Renal cortical epithelial cell (primary cell): Measurements from ENCODE around the gene HAPLN2. TPM values are rescaled to one million over a fixed set of nuclear protein-coding genes. Genes with fewer than 3 reads are reported as not detected.
"Not testable (repeated sequence)": the region's sequence is repeated elsewhere in the genome, so short reads cannot be mapped to it uniquely, and the experiment has no call there.

Source experiments
- DNase-seq: peaks from one replicate; pipeline ENCODE4 v3.0.0-alpha.2; 2011; ENCODE audit warnings: low read depth
- total RNA-seq: library from RNA; depleted of rRNA; stranded (reverse); fragments of >200 nt; gene quantifications from 2 replicates; pipeline ENCODE4 v1.2.3, GENCODE V29; 2014

Gene HAPLN2
- total RNA-seq = not detected in 2 replicates

- no peak for DNase-seq
Observed at GRCh38 chr1:156618853-156619581, at the start of gene HAPLN2. TSS of gene HAPLN2 (plus strand) at chr1:156619415. CDS start at chr1:156623491, 4,076 bp downstream.

DNA sequence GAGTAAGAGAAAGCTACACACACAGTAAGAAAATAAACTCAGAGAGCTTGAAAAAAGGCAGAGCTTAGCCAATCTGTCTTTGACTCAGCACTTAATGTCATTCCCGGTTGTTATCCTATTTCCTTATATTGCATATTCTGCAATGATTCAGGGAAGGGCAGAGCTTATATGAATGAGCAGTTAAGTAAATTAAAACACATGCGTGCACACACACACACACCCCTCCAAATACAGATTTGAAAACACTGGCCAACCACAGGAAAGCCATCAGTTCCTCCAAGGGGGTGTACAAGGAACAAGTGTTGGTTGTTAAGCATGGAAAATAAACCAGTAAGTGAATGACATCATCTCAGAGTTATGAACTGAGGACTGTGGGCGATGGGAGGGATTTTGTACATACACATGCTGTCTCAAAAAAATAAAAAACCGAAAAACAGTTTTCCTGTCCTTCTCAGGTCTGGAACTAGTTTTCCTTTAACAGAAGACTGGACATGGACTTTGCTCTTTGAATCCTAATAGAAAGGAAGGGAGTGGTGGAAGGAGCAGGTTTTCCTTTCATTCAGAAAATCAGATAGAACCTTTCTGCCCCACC, 47.9 kb upstream of the HAPLN2 start:
- peak; percentile 90 for DNase-seq

GRCh38 chr1:156571919-156572662, 47.1 kb upstream of the HAPLN2 start, which contains the start of gene IQGAP3:
TSS of gene IQGAP3 (minus strand) at chr1:156572565. CDS start at chr1:156572529, 36 bp downstream.
- DNase-seq = peak; percentile 64

DNA sequence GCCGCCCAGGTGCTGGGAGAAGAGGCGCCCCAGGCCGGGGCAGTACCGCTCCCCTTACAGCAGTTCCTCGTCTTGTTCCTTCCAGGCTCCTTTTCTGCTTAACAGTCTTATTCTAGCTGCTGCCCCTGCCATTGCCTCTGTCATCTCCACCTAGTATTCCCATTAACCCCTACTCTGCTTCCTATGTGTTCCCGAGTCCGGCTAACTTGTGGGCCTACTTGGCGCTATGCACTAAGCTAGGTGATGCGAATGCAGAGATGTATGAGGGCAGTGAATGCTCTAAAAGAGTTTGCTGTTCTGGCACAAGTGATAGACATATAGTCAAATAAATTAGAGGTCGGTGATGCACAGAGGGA, 46.6 kb upstream of the HAPLN2 start:
- no peak for DNase-seq

DNA sequence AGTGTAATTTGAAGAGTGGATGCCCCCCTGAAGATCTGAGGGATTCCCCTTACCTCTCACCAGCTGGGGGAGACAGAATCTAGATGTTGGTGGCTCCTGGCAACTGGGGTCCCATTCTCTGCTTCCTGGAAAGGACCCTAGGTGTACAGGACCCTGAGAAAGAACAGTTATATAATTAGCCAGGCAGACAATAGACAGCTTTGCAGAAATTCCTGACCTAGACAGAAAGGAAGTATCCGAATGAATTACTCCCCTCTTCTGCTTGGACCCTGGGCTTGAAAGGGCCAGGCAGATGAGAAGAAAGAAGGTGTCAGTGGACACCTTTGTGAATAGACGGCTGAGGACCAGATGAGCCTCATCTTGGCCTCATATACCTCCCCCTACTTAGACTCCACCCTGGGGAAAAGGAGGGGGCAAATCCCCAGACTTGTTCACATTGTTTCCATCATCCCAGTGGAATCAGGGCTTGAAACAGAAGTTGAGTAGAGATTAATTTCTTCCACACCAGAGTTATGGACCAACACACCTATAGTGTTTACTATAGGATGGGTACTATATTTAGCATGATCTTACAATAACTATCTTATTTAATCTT, 45.1 kb upstream of the HAPLN2 start:
- no peak for DNase-seq

GRCh38 chr1:156577550-156577949, 41.7 kb upstream of the HAPLN2 start:
- DNase-seq = peak; percentile 26

GRCh38 chr1:156578055-156578454, 41.2 kb upstream of the HAPLN2 start:
- no peak for DNase-seq

- no peak for DNase-seq
Observed at GRCh38 chr1:156579472-156579871, 39.7 kb upstream of the HAPLN2 start, which contains the start of gene TTC24. TSS of gene TTC24 (plus strand) at chr1:156579723. CDS start at chr1:156581365, 1,642 bp downstream.

DNA sequence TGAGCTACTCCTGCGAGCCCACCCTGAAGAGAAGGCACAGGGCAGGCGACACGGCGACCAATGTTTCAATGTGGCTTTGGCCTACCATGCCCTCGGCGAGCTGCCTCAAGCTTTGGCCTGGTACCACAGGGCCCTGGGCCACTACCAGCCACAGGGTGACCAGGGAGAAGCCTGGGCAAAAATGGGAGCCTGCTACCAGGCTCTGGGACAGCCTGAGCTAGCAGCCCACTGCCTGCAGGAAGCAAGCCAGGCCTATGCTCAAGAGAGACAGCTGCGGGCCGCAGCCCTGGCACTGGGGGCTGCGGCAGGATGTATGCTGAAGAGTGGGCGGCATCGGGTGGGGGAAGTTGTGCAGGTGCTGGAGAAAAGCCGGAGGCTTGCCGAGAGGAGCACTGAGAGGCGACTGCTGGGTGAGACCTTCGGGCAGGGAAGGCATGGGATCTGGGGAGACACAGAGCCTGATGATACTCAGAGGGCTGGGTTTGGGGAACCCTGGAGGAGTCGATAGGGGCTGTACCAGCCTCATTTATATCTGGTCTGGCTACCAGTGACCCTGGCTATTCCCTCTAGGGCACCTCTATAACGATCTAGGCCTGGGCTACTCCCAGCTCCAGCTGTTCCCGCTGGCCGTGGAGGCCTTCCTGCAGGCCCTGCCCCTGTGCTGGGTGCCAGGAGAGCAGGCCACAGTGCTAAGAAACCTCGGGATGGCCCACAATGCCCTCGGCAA, 37.4 kb upstream of the HAPLN2 start:
- DNase-seq = no peak

DNA sequence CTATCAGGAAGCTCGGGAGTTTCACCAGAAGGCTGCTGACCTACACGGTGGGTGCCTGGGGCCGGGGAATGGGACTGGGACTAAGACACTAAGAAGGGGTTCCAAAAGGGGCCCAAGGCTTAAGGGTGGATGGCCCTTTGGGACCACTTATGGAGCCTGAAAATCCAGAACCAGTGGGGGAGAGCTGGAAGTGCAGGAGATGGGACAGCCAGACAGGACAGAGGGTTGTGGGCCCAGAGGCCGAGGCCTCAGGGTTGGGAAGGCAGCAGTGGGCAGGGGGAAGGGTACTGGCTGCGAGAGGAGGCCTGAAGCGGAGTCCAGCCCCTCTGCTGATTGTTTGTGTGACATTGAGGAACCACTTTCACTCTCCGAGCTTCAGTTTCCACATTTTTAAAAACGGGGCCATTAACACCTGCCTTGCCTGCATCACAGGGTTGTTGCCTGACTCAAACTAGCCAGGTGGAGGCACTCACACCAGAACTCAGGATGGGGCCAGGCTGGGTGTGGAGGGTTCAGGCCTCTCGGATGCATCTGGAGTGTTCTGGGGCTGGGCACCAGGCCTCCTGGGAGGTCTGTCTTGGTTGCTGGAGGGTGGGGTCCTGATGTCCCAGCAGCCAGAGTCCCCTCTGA, 36.7 kb upstream of the HAPLN2 start:
- DNase-seq = no peak

DNA sequence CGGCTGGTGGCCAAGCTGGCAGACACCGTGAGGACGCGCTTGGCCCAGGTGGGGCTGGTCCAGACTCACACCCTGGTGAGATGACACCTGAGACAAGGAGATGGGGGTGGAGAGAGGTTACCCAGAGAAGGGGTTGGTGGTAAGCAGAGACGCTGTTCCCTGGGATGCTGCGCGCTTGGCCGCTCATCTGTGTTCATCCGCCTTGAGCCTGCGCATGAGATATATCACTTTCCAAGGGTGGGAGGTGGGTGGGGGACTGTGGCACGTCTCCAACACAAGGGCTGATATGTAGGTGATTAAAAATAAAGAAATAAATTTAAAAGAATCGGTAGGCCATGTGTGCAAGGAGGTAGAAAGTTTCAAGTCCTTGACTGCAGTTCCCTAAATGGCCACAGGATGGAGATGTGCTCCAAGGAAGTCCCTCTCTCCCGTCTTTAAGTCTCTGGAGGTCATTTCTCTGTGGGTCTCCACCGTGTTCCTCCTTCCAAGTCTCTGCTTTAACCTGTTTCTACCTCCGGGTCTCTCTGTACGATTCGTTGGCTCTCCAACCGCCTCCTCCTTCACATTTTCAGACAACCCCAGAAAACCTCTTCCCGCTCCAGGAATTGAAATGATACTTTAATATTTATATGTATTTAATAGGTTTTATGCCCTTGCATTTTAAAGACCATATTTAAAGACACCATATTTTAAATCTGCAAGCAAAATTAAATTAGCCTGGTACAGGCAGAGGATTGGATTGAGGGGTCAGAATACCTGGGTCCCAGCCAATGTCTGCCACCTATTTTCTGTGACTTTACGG, 35.2 kb upstream of the HAPLN2 start:
- peak; percentile 83 for DNase-seq

DNA sequence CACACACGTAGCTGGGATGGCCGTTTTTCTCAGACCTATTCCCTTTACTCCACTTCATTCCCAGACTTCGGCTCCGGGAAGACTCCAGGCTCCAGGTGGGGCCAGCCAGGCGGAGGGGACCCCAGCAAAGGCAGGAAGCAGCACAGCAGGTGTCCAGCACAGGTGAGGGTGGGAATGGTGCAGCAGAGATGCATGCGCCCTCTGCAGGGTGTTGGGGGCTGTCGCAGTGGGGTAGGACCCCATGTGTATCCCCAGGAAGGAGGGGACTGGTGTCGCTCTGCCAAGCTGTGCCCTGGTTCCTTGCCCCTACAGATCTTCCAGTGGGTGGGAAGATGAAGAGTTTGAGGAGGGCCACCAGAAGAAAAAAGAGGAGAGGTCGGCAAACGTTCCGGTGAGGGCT, 34.4 kb upstream of the HAPLN2 start:
- DNase-seq = no peak

GRCh38 chr1:156586323-156586722, 32.9 kb upstream of the HAPLN2 start:
- no peak for DNase-seq

GRCh38 chr1:156586892-156587477, 32.2 kb upstream of the HAPLN2 start:
- no peak for DNase-seq

DNA sequence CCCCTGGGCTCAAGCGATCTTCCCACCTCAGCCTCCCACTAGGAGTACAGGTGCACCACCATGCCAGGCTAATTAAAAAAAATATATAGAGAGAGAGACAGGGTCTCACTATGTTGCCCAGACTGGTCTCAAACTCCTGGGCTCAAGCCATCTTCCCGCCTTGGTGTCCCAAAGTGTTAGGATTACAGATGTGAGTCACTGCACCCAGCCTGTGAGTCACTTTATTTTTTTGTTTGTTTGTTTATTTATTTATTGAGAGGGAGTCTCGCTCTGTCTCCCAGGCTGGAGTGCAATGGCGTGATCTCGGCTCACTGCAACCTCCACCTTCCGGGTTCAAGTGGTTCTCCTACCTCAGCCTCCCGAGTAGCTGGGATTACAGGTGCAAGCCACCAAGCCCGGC, 31.3 kb upstream of the HAPLN2 start:
- not testable (repeated sequence) for DNase-seq

GRCh38 chr1:156589546-156589945, 29.7 kb upstream of the HAPLN2 start:
- no peak for DNase-seq

DNA sequence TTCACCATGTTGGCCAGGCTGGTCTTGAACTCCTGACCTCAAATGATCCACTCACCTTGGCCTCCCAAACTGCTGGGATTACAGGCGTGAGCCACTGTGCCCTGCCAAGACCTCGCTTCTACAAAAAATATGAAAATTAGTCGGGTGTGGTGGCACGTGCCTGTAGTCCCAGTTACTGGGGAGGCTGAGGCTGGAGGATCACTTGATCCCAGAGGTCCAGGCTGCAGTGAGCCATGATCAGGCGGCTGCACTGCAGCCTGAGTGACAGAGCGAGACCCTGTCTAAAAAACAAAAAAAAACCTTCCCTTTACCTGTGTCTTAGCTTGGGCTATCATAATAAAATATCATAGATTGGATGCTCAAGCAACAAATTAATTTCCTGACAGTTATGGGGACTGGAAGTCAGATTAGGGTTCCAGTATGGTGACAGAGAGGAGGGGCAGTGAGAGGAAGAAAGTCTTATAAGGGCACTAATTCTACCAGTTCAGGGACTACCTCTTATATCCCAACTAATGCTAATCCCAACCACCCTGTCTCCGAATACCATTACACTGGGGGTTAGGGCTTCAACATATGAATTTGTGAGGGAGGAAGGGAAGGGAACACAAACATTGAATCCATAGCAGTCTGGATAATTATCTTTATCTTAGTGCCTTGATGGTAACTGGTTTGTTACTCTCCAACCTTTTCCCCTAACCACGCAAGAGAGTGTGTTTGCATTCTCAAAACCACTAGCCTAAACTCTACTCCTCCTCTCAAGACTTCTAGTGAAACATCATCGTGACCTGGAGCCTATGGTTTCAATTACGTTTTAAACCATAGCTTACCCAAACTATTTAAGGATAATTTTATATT, 28.7 kb upstream of the HAPLN2 start:
- no peak for DNase-seq

DNA sequence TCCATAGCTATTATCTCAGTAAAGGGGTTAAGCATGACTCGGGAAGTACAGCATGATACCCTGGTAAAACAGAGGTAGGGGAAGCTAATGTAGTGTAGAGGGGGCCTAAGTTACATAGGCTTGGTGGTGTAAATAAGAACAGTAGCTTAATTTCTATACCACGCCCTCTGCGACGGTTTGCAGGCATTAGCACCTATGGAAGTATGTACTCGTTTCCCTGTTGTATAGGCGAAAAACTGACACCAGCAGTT, 28.1 kb upstream of the HAPLN2 start:
- no peak for DNase-seq

GRCh38 chr1:156591432-156592157, 27.6 kb upstream of the HAPLN2 start, which contains the start of gene NAXE:
TSS of gene NAXE (plus strand) at chr1:156591776. CDS start at chr1:156591805, 29 bp downstream.
- no peak for DNase-seq
